Testis (tissue), 2 donors: Measurements from ENCODE around the gene FBXW8.

Source experiments
- CTCF ChIP-seq, 3 experiments: fragments of 450-650 bp in 2 of 3; fragments of 200-600 bp in 1 of 3; sonication (generic) in 1 of 3; IDR thresholded peaks; one replicate each; pipeline ENCODE4 v1.5.1; 2016 to 2019; ENCODE audit warnings: antibody characterized with exemption in 3 of 3, mild to moderate bottlenecking in 2 of 3, moderate library complexity in 1 of 3
- POLR2A ChIP-seq: fragments of 450-650 bp; IDR thresholded peaks from one replicate; pipeline ENCODE4 v1.6.1; 2017; ENCODE audit warnings: antibody characterized with exemption, mild to moderate bottlenecking, moderate library complexity

DNA sequence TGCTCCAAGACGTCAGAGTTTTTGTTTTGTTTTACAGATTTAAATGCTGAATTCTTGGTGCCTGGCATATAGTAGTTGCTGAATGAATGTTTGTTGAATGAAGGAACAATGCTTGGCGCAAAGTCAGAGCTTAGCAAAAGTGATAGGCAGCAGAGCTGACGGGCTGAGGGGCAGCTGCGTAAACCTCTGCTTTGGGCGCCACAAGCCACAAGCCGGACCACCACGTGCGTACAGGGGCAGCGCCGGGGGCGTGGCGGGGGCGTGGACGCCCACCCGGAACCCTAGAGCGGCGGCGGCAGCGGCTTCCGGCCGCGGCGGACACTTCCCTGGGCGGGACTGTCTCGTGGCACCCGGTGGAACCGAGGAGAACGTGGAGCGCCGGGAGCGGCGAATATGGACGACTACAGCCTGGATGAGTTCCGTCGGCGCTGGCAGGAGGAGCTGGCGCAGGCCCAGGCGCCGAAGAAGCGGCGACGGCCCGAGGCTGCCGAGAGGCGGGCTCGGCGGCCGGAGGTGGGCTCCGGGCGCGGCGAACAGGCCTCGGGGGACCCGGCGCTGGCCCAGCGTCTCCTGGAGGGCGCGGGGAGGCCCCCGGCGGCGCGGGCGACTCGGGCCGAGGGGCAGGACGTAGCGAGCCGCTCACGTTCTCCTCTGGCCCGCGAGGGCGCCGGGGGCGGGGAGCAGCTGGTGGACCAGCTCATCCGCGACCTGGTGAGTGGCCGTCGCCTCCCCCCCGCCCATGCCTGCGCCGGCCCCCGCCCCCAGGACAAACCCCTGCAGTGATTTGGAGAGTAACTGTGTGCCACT is at the start of gene FBXW8:
- no peak for TF ChIP-seq CTCF (IDR thresholded peaks at IDR 0.05)
- TF ChIP-seq POLR2A = no peak
